Measurements from ENCODE around the gene RPL35. TPM values are rescaled to one million over a fixed set of nuclear protein-coding genes. Genes with fewer than 3 reads are reported as not detected.

The RPL35 gene
- total RNA-seq, 1 experiment from 2014 or later: 1,966 TPM

DNA sequence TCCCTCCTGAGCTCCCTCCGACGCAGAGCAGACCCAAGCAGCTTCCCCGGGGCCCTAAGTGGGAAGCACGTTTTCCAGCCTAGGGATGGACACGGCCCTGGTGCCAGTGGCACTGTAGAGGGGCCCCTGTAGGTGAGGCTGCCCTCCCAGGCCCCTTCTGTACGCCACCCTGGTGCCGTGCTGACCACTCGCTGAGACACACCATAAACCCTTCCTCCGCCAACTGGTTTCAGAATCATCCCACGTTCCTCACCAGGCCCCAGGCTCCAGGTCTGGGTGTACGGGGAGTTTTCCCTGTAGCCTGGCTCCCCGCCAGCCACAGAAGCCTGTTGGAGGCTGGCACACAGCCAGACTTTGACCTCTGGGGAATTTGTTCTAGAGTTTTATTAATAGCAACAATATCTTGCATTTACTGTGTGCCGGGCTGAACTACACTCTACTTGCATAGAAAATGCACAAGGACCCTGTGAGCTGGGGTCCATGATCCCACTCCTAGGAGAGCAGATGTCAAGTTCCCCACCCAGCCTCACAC, 26.7 kb downstream of the RPL35 start:
- POLR2A ChIA-PET: interaction anchor here (0.6 to 5.3 kb wide), 9 partner anchors 16 to 284 kb away, joined by 3 to 83 read pairs (median 7); partner anchors contain the start of genes ARPC5L, NR6A1 and RPL35
- peaks cover 18% of the 10 kb centered on the region for H3K4me1 Mint-ChIP-seq (ENCODE audit: insufficient read depth, unreplicated experiment)
- H3K27ac Mint-ChIP-seq (ENCODE audit: low read depth, unreplicated experiment): peak overlapping the region; percentile 66
- intact Hi-C loops (cut with micrococcal nuclease): loop anchor here (1.0 to 5.0 kb wide), 2 partner anchors 17 to 63 kb away; partner anchors contain the start of gene NR6A1
- H3K36me3 Mint-ChIP-seq (ENCODE audit: insufficient read depth, unreplicated experiment): no peaks in the 10 kb centered on the region
- DNase-seq (ENCODE audit: unreplicated experiment): peak; percentile 94
- CTCF ChIA-PET: interaction anchor here (0.6 to 15.9 kb wide), 7 partner anchors 11 to 61 kb away, joined by 3 to 159 read pairs (median 4); partner anchors contain the start of genes NR6A1, OLFML2A and WDR38
- no peaks in the 10 kb centered on the region for H3K9me3 Mint-ChIP-seq (ENCODE audit: unreplicated experiment)
- TF ChIP-seq CTCF (IDR thresholded peaks at IDR 0.05; ENCODE audit: unreplicated experiment): no peak
- BruUV-seq (replicated peaks): no TSS peak
- H3K27me3 Mint-ChIP-seq (ENCODE audit: insufficient read depth, unreplicated experiment): no peaks in the 10 kb centered on the region
- H3K4me3 Mint-ChIP-seq (ENCODE audit: unreplicated experiment): peak overlapping the region; percentile 47

DNA sequence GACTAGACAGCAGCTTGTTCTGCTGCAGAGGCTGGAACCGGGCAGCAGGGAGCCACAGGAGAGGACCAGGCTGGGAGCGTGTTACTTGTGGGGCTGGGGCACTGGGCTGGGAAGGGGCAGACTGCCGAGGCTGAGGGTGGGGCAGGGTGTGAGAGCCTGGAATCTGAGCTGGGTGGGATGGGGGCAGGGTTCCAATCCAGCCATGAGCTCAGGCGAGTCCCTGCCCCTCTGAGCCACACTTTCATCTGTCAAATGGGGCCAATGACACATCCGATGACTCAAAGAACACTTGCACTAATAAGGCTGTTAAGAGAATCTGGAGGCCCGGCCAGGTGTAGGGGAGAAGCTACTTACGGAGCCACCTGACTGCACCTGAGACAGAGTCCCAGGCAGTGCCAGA, 27.2 kb downstream of the RPL35 start:
- Mint-ChIP-seq H3K4me3 (ENCODE audit: unreplicated experiment) (peak overlapping the region; percentile 47), H3K4me1 (ENCODE audit: insufficient read depth, unreplicated experiment) (peaks cover 18% of the 10 kb centered on the region), H3K36me3 (ENCODE audit: insufficient read depth, unreplicated experiment) (no peaks in the 10 kb centered on the region), H3K27ac (ENCODE audit: low read depth, unreplicated experiment) (peak overlapping the region; percentile 66), H3K27me3 (ENCODE audit: insufficient read depth, unreplicated experiment) (no peaks in the 10 kb centered on the region), H3K9me3 (ENCODE audit: unreplicated experiment) (no peaks in the 10 kb centered on the region)
- peak; percentile 94 for DNase-seq (ENCODE audit: unreplicated experiment)
- intact Hi-C loops (cut with micrococcal nuclease): no loop called here
- no TSS peak for BruUV-seq (replicated peaks)
- ChIA-PET CTCF (interaction anchor here (0.7 to 15.9 kb wide), 7 partner anchors 12 to 60 kb away, joined by 3 to 159 read pairs (median 4); partner anchors contain the start of genes NR6A1, OLFML2A and WDR38), POLR2A (interaction anchor here (0.6 to 5.3 kb wide), 9 partner anchors 15 to 283 kb away, joined by 3 to 83 read pairs (median 7); partner anchors contain the start of genes ARPC5L, NR6A1 and RPL35)
- no peak for TF ChIP-seq CTCF (IDR thresholded peaks at IDR 0.05; ENCODE audit: unreplicated experiment)

- BruUV-seq (replicated peaks): no TSS peak
- Mint-ChIP-seq H3K9me3 (ENCODE audit: unreplicated experiment) (no peaks in the 10 kb centered on the region), H3K27me3 (ENCODE audit: insufficient read depth, unreplicated experiment) (no peaks in the 10 kb centered on the region), H3K27ac (ENCODE audit: low read depth, unreplicated experiment) (no peak overlapping the region), H3K4me3 (ENCODE audit: unreplicated experiment) (no peak overlapping the region), H3K4me1 (ENCODE audit: insufficient read depth, unreplicated experiment) (peaks cover 26% of the 10 kb centered on the region), H3K36me3 (ENCODE audit: insufficient read depth, unreplicated experiment) (no peaks in the 10 kb centered on the region)
- intact Hi-C loops (cut with micrococcal nuclease): no loop called here
- ChIA-PET CTCF (interaction anchor here (0.5 to 15.9 kb wide), 10 partner anchors 8 to 419 kb away, joined by 3 to 159 read pairs (median 4); partner anchors contain the start of genes NR6A1, OLFML2A and WDR38), POLR2A (interaction anchor here (0.7 to 5.3 kb wide), 8 partner anchors 10 to 62 kb away, joined by 3 to 83 read pairs (median 7); partner anchors contain the start of genes ARPC5L, NR6A1 and RPL35)
- no peak for DNase-seq (ENCODE audit: unreplicated experiment)
- TF ChIP-seq CTCF (IDR thresholded peaks at IDR 0.05; ENCODE audit: unreplicated experiment): no peak
These were observed 30.0 kb downstream of the RPL35 start for GRCh38 chr9:124831642-124832364.

DNA sequence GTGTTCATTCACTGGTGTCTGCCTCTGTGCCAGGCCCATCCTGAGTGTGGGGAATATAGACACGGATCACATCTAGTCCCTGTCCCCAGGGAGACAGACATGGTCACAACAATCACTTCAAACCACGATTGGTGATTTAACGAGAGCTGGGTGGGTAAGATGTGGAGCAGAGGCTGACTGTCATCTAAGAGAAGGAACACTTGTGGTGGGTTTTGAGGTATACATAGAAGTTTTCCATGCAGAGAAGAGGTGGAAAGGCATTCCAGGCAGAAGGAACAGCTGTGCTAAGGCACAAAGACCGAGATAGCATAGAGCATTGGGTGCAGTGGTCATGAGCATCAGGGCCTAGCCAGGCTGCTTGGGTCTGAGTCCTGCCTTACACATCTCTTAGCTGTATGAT, 31.2 kb downstream of the RPL35 start:
- ChIA-PET POLR2A (interaction anchor here (0.7 to 2.3 kb wide), 2 partner anchors 12 to 21 kb away, joined by 3 to 17 read pairs; no protein-coding TSS in a partner anchor), CTCF (interaction anchor here (1.1 to 15.9 kb wide), 5 partner anchors 22 to 173 kb away, joined by 3 to 159 read pairs (median 4); partner anchors contain the start of genes NR6A1, OLFML2A and WDR38)
- TF ChIP-seq CTCF (IDR thresholded peaks at IDR 0.05; ENCODE audit: unreplicated experiment): no peak

More for the DNA sequence above, 31.2 kb downstream of the RPL35 start:
- peaks cover 5% of the 10 kb centered on the region for H3K9me3 Mint-ChIP-seq (ENCODE audit: unreplicated experiment)
- no TSS peak for BruUV-seq (replicated peaks)
- DNase-seq (ENCODE audit: unreplicated experiment): no peak
- H3K27me3 Mint-ChIP-seq (ENCODE audit: insufficient read depth, unreplicated experiment): no peaks in the 10 kb centered on the region
- H3K27ac Mint-ChIP-seq (ENCODE audit: low read depth, unreplicated experiment): no peak overlapping the region
- intact Hi-C loops (cut with micrococcal nuclease): no loop called here
- peaks cover 23% of the 10 kb centered on the region for H3K4me1 Mint-ChIP-seq (ENCODE audit: insufficient read depth, unreplicated experiment)
- H3K36me3 Mint-ChIP-seq (ENCODE audit: insufficient read depth, unreplicated experiment): no peaks in the 10 kb centered on the region
- H3K4me3 Mint-ChIP-seq (ENCODE audit: unreplicated experiment): no peak overlapping the region
